ENCODE data around the gene POLE.
A peak's percentile ranks its signal among the peaks of the same experiment; 100 is the strongest.
"Not testable (repeated sequence)": the region's sequence is repeated elsewhere in the genome, so short reads cannot be mapped to it uniquely, and the experiment has no call there.

POLE gene

GRCh38 chr12:132717531-132718387 lies 30.6 kb upstream of the POLE start:
- DNase-seq (ENCODE audit: low spot score), result no peak
- no peak for FAIRE-seq

GRCh38 chr12:132717011-132717410 lies 29.9 kb upstream of the POLE start:
- DNase-seq (ENCODE audit: low spot score) (no peak), FAIRE-seq (no peak)

GRCh38 chr12:132716356-132716755 lies 29.2 kb upstream of the POLE start:
- DNase-seq (ENCODE audit: low spot score), result no peak
- FAIRE-seq, result no peak

GRCh38 chr12:132715874-132716273 lies 28.7 kb upstream of the POLE start:
- FAIRE-seq, result no peak

GRCh38 chr12:132713123-132713522 lies 26.0 kb upstream of the POLE start:
- no peak for FAIRE-seq
- no peak for DNase-seq (ENCODE audit: low spot score)

More at GRCh38 chr12:132715874-132716273, 28.7 kb upstream of the POLE start:
- DNase-seq (ENCODE audit: low spot score), result no peak

- FAIRE-seq, result no peak
- DNase-seq (ENCODE audit: low spot score), result peak; percentile 37
Observed at GRCh38 chr12:132711080-132711843, 24.1 kb upstream of the POLE start.

GRCh38 chr12:132710405-132711079 lies 23.4 kb upstream of the POLE start, which contains the start of gene PGAM5:
Gene PGAM5 (plus strand): TSS chr12:132710842. CDS start chr12:132710877, 35 bp downstream.
- DNase-seq (ENCODE audit: low spot score), result peak; percentile 95
- FAIRE-seq, result peak; percentile 74

GRCh38 chr12:132710043-132710404 lies 22.9 kb upstream of the POLE start:
- DNase-seq (ENCODE audit: low spot score) (no peak), FAIRE-seq (no peak)

GRCh38 chr12:132708150-132708549 lies 21.0 kb upstream of the POLE start:
- FAIRE-seq, result no peak
- no peak for DNase-seq (ENCODE audit: low spot score)

GRCh38 chr12:132707241-132707640 lies 20.1 kb upstream of the POLE start:
- FAIRE-seq (no peak), DNase-seq (ENCODE audit: low spot score) (no peak)

- no peak for FAIRE-seq
- DNase-seq (ENCODE audit: low spot score), result no peak
Observed at GRCh38 chr12:132703641-132704040, 16.5 kb upstream of the POLE start.

- no peak for FAIRE-seq
- no peak for DNase-seq (ENCODE audit: low spot score)
Observed at GRCh38 chr12:132702640-132703039, 15.5 kb upstream of the POLE start.

- no peak for DNase-seq (ENCODE audit: low spot score)
- FAIRE-seq, result no peak
Observed at GRCh38 chr12:132700212-132700822, 13.2 kb upstream of the POLE start.

GRCh38 chr12:132698341-132698740 lies 11.2 kb upstream of the POLE start:
- FAIRE-seq (no peak), DNase-seq (ENCODE audit: low spot score) (no peak)

GRCh38 chr12:132695431-132695830 lies 8.3 kb upstream of the POLE start:
- DNase-seq (ENCODE audit: low spot score) (no peak), FAIRE-seq (no peak)

- DNase-seq (ENCODE audit: low spot score); FAIRE-seq: not testable (repeated sequence)
Observed at GRCh38 chr12:132694888-132695287, 7.7 kb upstream of the POLE start.

- FAIRE-seq; DNase-seq (ENCODE audit: low spot score): not testable (repeated sequence)
Observed at GRCh38 chr12:132692030-132692429, 4.9 kb upstream of the POLE start.

- DNase-seq (ENCODE audit: low spot score) (no peak), FAIRE-seq (no peak)
Observed at GRCh38 chr12:132690112-132690511, 3.0 kb upstream of the POLE start.

GRCh38 chr12:132689227-132689626 lies 2.1 kb upstream of the POLE start:
- no peak for DNase-seq (ENCODE audit: low spot score)
- FAIRE-seq, result no peak

- no peak for FAIRE-seq
- DNase-seq (ENCODE audit: low spot score), result no peak
Observed at GRCh38 chr12:132686825-132687210, 324 bp downstream of the POLE start.

- FAIRE-seq, result no peak
Observed at GRCh38 chr12:132685400-132685799, 1.7 kb downstream of the POLE start.

More at GRCh38 chr12:132685400-132685799, 1.7 kb downstream of the POLE start:
- no peak for DNase-seq (ENCODE audit: low spot score)
